Stimulated activated naive B cell treated with anti-CD40 and anti-IgM and Interleukin-4, amounts not matched to agents 10 μg/mL and 1 μg/mL and 100 μg/mL, for 72 hours (primary cell): Measurements from ENCODE around the gene ATRN.

Experiments used
- ATAC-seq, 2 donors: fragments of 150-1000 bp; cut with Tn5 transposase; replicated peaks; 2 replicates each; pipeline ENCODE4 v1.10.0; 2021; ENCODE audit warnings: moderate library complexity in 1 of 2
- DNase-seq: peaks from one replicate; pipeline ENCODE4 v3.0.0; 2021
- H3K27ac Mint-ChIP-seq: one replicate; pipeline ENCODE4 v1.8.0; 2022; ENCODE audit warnings: mild to moderate bottlenecking, mixed read lengths
- H3K27me3 Mint-ChIP-seq, 2 donors: one replicate each; pipeline ENCODE4 v1.8.0; 2022; ENCODE audit warnings: mixed read lengths in 2 of 2
- H3K36me3 Mint-ChIP-seq, 2 donors: one replicate each; pipeline ENCODE4 v1.8.0; 2022; ENCODE audit warnings: mixed read lengths in 2 of 2, mild to moderate bottlenecking in 1 of 2
- H3K4me1 Mint-ChIP-seq, 2 donors: one replicate each; pipeline ENCODE4 v1.8.0; 2022; ENCODE audit warnings: mixed read lengths in 2 of 2, mild to moderate bottlenecking in 1 of 2
- H3K4me3 Mint-ChIP-seq, 2 donors: one replicate each; pipeline ENCODE4 v1.8.0; 2022; ENCODE audit warnings: mild to moderate bottlenecking in 2 of 2, mixed read lengths in 2 of 2, moderate library complexity in 1 of 2
- H3K9me3 Mint-ChIP-seq, 2 donors: one replicate each; pipeline ENCODE4 v1.8.0; 2022; ENCODE audit warnings: mixed read lengths in 2 of 2, mild to moderate bottlenecking in 1 of 2

Gene ATRN

DNA sequence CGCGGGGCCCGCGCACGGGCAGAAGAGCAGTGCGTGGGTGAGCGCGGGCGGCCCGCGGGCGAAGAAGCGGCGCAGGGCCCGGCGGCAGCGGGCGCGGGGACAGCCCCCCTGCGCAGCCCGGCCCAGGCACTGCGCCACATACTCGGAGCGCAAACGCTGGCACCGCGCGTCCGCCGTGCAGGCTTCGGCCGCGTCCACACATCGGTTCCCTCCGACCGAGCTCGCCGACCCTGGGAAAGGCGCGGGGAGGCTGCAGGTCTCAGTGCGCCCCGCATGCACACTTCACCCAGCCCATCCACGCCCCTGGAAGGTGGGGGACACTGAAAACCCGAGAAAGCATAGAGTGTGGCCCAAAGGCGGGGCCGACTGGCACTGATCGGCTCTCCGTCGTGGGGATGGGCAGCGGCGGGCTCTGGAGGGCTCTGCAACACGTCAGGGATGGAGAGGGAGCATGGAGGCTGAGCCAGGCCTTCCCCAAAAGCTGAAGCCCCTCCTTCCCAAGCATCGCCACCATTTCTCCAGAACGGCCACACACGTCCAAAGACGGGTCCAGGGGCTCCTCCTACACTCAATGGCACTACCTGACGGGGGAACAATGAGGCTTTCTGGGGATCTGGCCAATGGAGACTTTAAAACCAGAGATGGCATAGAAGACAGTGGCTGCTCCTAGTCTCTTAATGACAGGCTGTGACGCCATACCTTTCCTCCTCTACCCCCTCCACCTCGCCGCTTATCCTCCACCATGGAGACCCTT is 190.4 kb downstream of the ATRN start:
- peaks cover 29 to 36% of the 10 kb centered on the region in 2 donors for H3K27me3 Mint-ChIP-seq
- H3K27ac Mint-ChIP-seq: no peak overlapping the region
- DNase-seq: no peak
- peak overlapping the region in 1 of 2 donors; percentile 34 for H3K4me3 Mint-ChIP-seq
- peaks cover 13 to 20% of the 10 kb centered on the region in 2 donors for H3K4me1 Mint-ChIP-seq
- no peaks in the 10 kb centered on the region for H3K9me3 Mint-ChIP-seq
- no peaks in the 10 kb centered on the region for H3K36me3 Mint-ChIP-seq
- no peak for ATAC-seq

DNA sequence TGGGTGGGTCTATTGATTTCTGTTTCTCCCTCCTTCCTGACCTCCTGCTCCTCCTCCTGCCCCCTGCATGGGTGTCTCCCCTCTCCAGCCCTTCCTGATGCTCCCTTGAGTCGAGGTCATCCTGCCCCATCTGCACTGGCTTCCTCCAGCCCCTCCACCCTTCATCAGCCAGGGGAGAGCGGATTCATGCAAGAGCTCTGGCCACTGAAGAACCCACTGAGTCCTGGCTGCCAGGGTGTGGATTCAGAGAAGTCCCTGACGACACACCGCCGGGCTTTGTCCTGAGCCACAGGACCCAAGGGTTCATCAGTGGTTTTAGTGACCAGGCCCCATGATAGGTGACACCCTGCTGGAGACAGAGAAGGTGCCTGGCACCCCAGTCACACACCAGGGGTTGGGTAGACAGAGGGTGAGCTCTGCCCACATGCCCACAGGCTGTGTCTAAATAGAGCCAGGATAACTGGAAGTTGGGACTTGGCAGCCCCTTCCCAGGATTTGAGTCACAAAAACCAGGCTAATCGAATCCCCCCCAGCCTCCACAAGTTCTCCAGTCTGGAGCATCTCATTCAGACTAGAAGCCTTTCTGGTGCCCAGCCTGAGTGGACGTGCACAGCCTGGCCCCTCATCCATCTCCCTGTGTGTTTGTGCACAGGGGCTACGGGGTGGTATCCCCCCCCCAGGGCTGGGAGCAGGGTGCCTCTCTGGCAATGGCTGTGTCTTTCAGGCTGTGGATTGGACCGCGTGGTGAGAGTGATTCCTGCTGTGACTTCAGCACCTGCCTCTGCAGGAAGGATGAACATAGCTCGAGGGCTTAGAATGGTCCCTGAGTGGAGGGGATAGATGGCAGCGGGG is 191.2 kb downstream of the ATRN start:
- H3K27me3 Mint-ChIP-seq: peaks cover 31 to 36% of the 10 kb centered on the region in 2 donors
- no peak overlapping the region for H3K27ac Mint-ChIP-seq
- peaks cover 15 to 23% of the 10 kb centered on the region in 2 donors for H3K4me1 Mint-ChIP-seq
- DNase-seq (no peak), ATAC-seq (no peak)
- no peaks in the 10 kb centered on the region for H3K36me3 Mint-ChIP-seq
- no peaks in the 10 kb centered on the region for H3K9me3 Mint-ChIP-seq
- peak overlapping the region in 1 of 2 donors; percentile 34 for H3K4me3 Mint-ChIP-seq

DNA sequence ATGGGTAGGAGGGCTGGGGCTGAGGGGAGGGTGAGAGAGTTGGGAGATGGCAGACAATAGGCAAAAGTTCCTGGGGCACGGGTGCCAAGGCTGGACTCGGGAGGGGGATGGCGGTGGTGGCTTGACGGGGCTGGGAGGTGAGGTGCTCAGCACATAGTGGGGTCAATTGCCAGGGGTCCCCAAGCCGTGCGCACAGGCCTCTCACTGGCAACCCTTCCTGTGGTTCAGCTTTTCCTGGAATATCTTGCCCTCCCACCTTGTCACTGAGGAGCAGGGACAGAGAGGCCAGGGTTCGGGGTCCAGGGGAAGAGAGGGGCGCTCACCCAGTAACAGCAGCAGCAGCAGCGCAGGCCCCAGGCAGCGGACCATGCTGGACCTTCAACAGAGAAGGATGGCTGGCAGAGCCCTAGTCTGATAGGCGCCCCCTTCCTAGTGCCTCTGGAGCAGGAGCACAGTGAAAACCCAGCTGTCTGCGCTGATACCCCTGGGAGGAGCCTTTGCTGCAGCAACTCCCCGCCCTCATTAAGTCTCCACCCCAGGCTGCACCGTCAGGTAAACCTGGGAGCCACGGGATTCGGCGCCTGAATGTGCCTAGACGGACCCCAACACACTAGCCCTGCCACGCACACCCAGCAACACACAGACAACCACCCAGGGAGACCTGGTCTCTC is 192.3 kb downstream of the ATRN start, which contains the start of gene GFRA4:
TSS of gene GFRA4 (minus strand) at position 369 of the 671 bp plus-strand sequence. CDS start at position 369, 0 bp downstream.
- Mint-ChIP-seq H3K9me3 (no peaks in the 10 kb centered on the region), H3K4me1 (peaks cover 15 to 23% of the 10 kb centered on the region in 2 donors), H3K4me3 (no peak within 1 kb of the TSS), H3K27me3 (peaks cover 33 to 36% of the 10 kb centered on the region in 2 donors), H3K27ac (no peak within 1 kb of the TSS), H3K36me3 (no peaks in the 10 kb centered on the region)
- ATAC-seq (no peak), DNase-seq (no peak)

DNA sequence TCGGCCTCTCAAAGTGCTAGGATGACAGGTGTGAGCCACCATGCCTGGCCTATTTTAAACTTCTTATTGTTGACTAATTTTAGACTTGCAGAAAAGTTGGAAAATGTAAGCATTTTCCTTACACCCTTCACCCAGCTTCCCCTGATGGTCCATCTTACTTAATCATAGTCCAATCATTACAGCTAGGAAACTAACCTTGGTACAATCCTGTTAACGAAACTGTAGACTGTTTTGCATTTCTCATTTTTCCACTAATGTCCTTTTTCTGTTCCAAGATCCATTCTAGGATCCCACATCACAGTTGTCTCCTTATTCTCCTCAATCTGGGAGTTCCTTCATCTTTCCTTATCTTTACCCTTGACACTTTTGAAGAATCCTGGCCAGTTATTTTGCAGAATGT is 193.0 kb downstream of the ATRN start:
- H3K9me3 Mint-ChIP-seq: no peaks in the 10 kb centered on the region
- H3K27me3 Mint-ChIP-seq: peaks cover 35 to 36% of the 10 kb centered on the region in 2 donors
- DNase-seq: no peak
- H3K4me1 Mint-ChIP-seq: peaks cover 12 to 19% of the 10 kb centered on the region in 2 donors
- H3K4me3 Mint-ChIP-seq: no peak overlapping the region
- H3K27ac Mint-ChIP-seq: no peak overlapping the region
- no peaks in the 10 kb centered on the region for H3K36me3 Mint-ChIP-seq
- no peak for ATAC-seq

DNA sequence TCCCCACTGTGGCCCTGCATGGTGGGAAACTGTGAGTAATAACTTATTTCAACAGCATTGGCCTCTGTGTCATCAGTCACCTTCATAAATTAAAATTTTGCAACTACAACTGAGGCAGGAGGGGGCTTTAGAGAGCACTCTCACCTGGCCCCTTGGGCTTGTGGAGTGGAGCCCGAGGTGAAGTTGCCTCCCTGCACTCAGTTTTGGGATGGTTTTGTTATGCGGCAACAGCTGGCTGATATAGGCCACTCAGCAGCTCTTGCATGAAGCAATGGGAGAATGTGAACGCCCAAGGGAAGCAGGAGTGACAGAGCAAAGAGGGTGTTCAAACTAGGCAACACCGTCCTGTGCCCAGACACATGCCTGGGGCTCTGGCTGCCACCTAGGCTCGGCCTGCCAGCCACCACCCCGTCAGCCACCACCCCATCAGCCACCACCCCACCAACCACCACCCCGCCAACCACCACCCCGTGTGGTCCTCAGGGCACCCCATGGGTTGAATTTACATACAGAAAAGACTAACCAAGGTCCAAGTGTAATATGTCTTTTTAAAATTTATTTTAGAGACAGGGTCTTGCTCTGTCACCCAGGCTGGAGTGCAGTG is 196.7 kb downstream of the ATRN start:
- Mint-ChIP-seq H3K9me3 (no peaks in the 10 kb centered on the region), H3K4me3 (no peak overlapping the region), H3K4me1 (peaks cover 10 to 17% of the 10 kb centered on the region in 2 donors), H3K27me3 (peaks cover 41 to 45% of the 10 kb centered on the region in 2 donors), H3K36me3 (no peaks in the 10 kb centered on the region), H3K27ac (no peak overlapping the region)
- DNase-seq (no peak), ATAC-seq (no peak)

DNA sequence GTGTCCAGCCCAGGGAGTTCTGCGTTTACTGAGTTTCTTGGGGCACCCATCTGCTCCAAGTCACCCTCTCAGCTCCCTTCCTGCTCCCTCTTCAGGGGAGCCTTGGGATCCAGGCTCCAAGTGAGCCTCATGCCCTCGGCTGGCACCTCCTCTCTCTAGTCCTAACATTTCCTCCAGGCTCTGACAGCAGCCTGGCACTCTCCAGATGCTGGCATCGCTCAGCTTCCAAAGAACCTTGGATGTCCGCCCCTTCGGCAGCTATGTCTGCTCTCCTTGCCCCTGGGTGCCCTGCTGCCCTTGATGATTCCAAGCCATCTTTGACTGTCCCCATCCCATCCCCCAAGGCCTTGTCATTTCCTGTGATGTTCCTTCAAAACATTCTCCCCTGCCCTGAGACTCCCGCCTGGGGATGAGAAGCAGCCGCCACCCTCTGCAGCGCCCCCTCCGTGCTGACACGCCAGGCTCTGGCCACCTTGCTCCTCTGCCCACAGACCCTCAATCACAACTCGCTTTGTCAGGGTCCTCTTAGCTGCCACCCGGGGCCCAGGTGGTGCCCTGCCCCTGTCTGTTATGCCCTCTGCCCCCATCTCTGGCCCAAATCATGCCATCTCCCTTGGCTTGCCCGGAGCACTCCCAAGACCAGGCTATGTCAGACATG is 199.0 kb downstream of the ATRN start:
- no peak for DNase-seq

DNA sequence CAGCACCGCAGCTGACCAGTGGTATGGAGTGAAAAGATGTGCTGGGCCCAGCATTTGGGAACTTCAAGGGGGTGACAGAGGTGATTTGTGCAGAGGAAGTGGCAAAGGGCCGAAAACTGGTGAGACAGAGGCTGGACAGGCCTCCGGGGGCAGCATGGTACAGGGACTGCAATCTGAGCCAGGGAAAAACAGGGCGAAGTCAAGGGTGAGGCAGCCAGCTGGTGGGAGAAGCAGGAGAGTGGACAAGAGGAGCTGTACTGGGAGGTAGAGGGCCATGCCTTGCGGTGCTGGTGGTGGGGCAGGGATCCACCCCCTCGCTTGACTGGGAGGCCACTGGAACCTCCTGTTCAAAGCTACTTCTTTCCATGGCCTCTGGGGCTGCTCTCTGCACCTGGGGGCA is 199.7 kb downstream of the ATRN start:
- no peak overlapping the region for H3K27ac Mint-ChIP-seq
- no peak for DNase-seq
- no peaks in the 10 kb centered on the region for H3K9me3 Mint-ChIP-seq
- no peaks in the 10 kb centered on the region for H3K36me3 Mint-ChIP-seq
- H3K27me3 Mint-ChIP-seq: peaks cover 57 to 61% of the 10 kb centered on the region in 2 donors
- H3K4me3 Mint-ChIP-seq: no peak overlapping the region
- H3K4me1 Mint-ChIP-seq: peaks cover 10 to 22% of the 10 kb centered on the region in 2 donors
- ATAC-seq: no peak

More for the DNA sequence above, 199.0 kb downstream of the ATRN start:
- no peak for ATAC-seq
- Mint-ChIP-seq H3K36me3 (no peaks in the 10 kb centered on the region), H3K9me3 (no peaks in the 10 kb centered on the region), H3K4me1 (peaks cover 10 to 22% of the 10 kb centered on the region in 2 donors), H3K27me3 (peaks cover 50 to 55% of the 10 kb centered on the region in 2 donors), H3K27ac (no peak overlapping the region), H3K4me3 (no peak overlapping the region)

DNA sequence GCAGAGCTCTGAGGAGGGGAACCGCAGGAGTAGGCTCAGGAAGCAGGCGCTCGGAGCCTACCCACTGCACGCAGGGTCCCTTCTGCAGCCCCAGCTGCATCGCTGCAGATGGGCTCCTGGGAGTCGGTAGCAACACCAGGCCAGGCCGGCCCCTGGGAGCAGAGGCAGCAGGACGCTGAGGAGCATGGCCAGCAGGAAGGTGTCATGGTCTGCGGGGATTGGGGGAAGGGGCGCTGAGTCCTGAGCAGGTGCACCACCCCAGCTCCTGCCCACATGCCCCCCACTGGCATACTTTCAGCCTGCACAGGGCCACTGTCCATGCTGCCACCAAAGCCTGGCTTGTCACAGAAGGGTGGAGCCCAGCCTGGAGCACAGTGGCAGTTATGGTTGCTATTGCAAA is 200.1 kb downstream of the ATRN start:
- no peak overlapping the region for H3K4me3 Mint-ChIP-seq
- no peak overlapping the region for H3K27ac Mint-ChIP-seq
- ATAC-seq (no peak), DNase-seq (no peak)
- H3K4me1 Mint-ChIP-seq: peaks cover 7 to 19% of the 10 kb centered on the region in 2 donors
- H3K9me3 Mint-ChIP-seq: no peaks in the 10 kb centered on the region
- H3K36me3 Mint-ChIP-seq: no peaks in the 10 kb centered on the region
- peaks cover 61 to 65% of the 10 kb centered on the region in 2 donors for H3K27me3 Mint-ChIP-seq

DNA sequence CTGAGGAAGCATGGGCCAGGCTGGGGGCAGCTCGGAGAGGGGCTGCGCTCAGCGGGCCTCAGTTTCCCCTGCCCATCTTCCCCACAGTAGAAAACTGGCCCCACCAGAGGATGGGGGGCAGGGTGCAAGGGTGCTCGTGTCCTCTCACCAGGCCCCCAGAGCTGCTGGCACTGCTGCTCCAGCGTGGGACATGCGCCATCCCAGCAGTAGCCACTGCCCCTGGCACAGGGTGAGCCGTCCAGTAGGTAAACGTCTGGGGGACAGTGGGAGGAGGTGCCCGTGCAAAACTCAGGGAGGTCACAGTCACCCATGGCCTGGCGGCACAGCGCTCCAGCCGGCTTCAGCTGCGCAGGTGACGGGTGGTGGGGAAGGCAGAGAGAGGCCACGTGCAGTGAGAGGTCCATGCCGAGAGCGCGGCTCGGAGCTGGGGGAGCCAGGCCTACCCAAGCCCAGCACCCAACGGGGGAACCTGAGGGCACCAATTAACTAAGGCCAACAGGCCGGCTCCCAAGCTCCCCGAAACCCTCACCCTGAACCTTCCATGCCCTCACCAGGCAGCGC is 201.2 kb downstream of the ATRN start:
- no peak for DNase-seq
- Mint-ChIP-seq H3K36me3 (no peaks in the 10 kb centered on the region), H3K4me1 (peaks cover 8 to 20% of the 10 kb centered on the region in 2 donors), H3K4me3 (peak overlapping the region; percentile 44 to 59), H3K27ac (no peak overlapping the region), H3K27me3 (peaks cover 72 to 74% of the 10 kb centered on the region in 2 donors), H3K9me3 (no peaks in the 10 kb centered on the region)
- ATAC-seq: no peak

DNA sequence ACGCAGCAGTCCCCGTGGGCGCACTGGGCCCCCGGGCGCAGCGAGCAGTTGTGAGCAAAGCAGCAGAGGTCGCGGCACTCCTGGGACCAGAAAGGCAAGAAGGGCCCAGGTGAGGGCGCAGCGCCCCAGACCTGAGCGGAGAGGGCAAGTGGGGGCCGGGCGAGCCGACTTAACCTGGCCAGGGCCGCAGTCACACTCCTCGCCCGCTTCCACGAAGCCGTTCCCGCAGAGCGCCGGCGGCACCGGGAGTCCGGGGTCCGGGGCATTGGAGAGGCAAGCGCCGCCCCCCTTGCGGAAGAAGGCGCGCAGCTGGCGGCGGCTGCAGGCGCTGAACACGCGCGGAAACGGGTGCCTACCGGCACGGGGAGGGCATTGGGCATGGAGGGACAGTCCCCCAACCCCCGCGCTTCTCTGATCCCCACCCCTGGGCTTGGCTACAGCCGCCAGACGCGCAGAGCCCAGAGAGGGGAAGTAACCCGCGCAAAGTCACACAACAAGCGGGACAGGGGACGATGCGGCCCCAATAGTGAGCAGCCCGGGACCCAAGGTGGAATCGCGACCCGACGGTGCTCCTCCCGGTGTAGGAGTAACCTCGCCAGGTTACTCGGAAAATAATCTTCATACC is 201.8 kb downstream of the ATRN start:
- Mint-ChIP-seq H3K27me3 (peaks cover 73 to 76% of the 10 kb centered on the region in 2 donors), H3K4me3 (peak overlapping the region; percentile 44 to 59), H3K9me3 (no peaks in the 10 kb centered on the region), H3K27ac (no peak overlapping the region), H3K4me1 (peaks cover 8 to 20% of the 10 kb centered on the region in 2 donors), H3K36me3 (no peaks in the 10 kb centered on the region)
- ATAC-seq: peak; percentile 54 to 58
- no peak for DNase-seq

DNA sequence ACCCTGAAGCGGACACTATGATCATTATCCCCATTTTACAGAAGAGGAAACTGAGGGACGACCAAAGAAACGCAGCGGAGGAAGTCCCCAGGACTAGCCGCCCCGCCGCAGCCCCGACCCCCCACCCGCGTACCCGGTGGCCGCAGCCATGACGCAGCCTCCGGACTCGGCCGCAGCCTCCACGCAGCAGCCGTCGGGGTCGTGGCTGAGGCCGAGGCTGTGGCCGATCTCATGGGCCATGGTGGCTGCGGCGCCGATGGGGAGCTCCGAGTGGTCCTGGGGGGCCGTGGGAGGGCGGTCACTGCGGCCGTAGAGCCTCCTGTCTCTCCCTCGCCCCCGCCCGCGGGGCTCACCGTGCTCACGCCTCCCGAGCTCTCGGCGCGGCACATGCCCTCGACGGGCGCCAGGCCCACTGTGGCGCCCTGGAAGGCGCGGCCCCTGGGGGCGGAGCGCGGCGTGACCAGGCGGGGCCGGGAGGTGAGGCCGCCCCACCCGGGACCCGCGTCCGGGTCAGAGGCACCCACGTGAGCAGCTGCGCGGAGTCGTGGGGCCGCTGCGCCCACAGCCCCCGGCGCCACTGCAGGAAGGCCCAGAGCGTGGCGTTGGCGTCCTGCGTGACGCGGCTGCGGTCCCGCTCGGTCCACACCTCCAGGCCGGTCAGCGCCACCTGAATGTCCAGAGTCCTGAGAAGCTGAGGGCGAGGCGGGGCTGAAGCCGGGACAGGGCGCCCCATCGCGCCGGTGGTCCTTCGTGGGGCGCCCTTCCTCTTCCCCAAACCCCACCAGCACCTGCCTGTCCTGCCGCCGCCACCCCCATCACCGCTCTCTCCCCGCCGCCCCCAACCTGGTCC is 202.6 kb downstream of the ATRN start:
- DNase-seq: no peak
- Mint-ChIP-seq H3K4me1 (peaks cover 8 to 20% of the 10 kb centered on the region in 2 donors), H3K9me3 (no peaks in the 10 kb centered on the region), H3K4me3 (no peak overlapping the region), H3K27ac (no peak overlapping the region), H3K27me3 (peaks cover 75 to 84% of the 10 kb centered on the region in 2 donors), H3K36me3 (no peaks in the 10 kb centered on the region)
- no peak for ATAC-seq

DNA sequence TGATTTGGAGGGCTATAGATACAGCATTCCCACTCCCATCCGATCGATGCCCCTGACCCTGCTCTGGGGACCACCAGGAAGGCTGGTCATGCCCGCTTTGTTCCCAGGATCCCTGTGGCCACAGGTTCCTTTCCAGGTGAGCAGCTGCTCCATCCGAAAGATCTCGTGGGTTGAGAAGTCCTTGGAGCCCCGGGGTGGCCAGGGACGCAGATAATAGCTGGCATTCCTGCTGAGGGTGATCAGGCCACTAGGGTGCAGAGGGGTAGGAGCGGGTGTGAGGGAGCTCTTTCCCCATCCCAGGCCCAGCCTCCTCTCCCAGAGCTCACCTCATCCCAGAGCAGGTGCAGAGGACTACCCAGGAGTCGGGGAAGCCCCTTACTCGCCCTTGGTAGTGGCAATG is 203.6 kb downstream of the ATRN start:
- no peaks in the 10 kb centered on the region for H3K9me3 Mint-ChIP-seq
- no peak for ATAC-seq
- H3K4me1 Mint-ChIP-seq: peaks cover 8 to 20% of the 10 kb centered on the region in 2 donors
- H3K27me3 Mint-ChIP-seq: peaks cover 80 to 93% of the 10 kb centered on the region in 2 donors
- no peak overlapping the region for H3K27ac Mint-ChIP-seq
- DNase-seq: no peak
- H3K36me3 Mint-ChIP-seq: no peaks in the 10 kb centered on the region
- no peak overlapping the region for H3K4me3 Mint-ChIP-seq
